Measurements from ENCODE around the gene TTC39A.

DNA sequence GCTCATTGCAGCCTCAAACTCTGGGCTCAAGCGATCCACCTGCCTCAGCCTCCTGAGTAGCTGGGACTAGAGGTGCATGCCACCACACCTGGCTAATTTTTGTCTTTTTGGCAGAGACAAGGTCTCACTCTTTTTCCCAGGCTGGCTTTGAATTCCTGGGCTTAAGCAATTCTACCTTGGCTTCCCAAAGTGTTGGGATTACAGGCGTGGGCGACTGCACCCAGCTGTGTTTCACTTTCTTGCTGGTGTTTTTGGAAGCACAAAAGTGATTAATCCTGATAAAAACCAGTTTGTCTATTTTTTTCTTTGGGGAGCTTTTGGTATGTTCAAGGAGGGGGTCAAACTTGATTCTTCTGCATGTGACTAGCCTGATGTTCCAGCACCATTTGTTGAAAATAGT lies 75.0 kb downstream of the TTC39A start:
- TF ChIP-seq EZH2 (IDR thresholded peaks at IDR 0.05; ENCODE audit: low read length) (no peak), CTCF (optimal IDR thresholded peaks at IDR 0.05 in 1 of 3, IDR thresholded peaks at IDR 0.05 in 1 of 3, conservative IDR thresholded peaks at IDR 0.05 in 1 of 3; ENCODE audit: extremely low read depth in 1 of 3, insufficient read depth in 2 of 3, low read length in 3 of 3) (no peak)

All from keratinocyte (primary cell).